Kidney epithelial cell (primary cell): ENCODE measurements around the gene SNAI1. TPM values are rescaled to one million over a fixed set of nuclear protein-coding genes. Genes with fewer than 3 reads are reported as not detected.
"Not testable (repeated sequence)": the region's sequence is repeated elsewhere in the genome, so short reads cannot be mapped to it uniquely, and the experiment has no call there.

Experiments used
- DNase-seq: peaks from one replicate; pipeline ENCODE4 v3.0.0-alpha.2; 2010; ENCODE audit warnings: low read depth
- H3K27me3 ChIP-seq: 2 replicates; pipeline ENCODE4 v1.6.0; 2011; ENCODE audit warnings: low read length; ENCODE audit not compliant: control insufficient read depth, insufficient read depth
- H3K36me3 ChIP-seq: 2 replicates; pipeline ENCODE4 v1.5.1; 2011; ENCODE audit warnings: low read length; ENCODE audit not compliant: control insufficient read depth, insufficient read depth
- H3K4me3 ChIP-seq: 2 replicates; pipeline ENCODE4 v1.5.1; 2011; ENCODE audit warnings: low read depth, mild to moderate bottlenecking, control low read depth, low read length
- total RNA-seq: library from RNA; depleted of rRNA; stranded (reverse); fragments of >200 nt; gene quantifications from 2 replicates; pipeline ENCODE4 v1.2.3, GENCODE V29; 2015
- TF ChIP-seq, protein P1 (sequence below): IDR thresholded peaks from 2 replicates; pipeline ENCODE4 v1.5.1; 2011; ENCODE audit warnings: mild to moderate bottlenecking, moderate library complexity, low read length, control low read depth, inconsistent platforms; ENCODE audit not compliant: insufficient read depth, poor library complexity, severe bottlenecking

The SNAI1 gene
- total RNA-seq, 1 donor from 2014 or later, result not detected

GRCh38 chr20:50009521-50010454 is 27.0 kb downstream of the SNAI1 start:
- no peak overlapping the region for H3K4me3 ChIP-seq
- TF ChIP-seq, protein P1, sequence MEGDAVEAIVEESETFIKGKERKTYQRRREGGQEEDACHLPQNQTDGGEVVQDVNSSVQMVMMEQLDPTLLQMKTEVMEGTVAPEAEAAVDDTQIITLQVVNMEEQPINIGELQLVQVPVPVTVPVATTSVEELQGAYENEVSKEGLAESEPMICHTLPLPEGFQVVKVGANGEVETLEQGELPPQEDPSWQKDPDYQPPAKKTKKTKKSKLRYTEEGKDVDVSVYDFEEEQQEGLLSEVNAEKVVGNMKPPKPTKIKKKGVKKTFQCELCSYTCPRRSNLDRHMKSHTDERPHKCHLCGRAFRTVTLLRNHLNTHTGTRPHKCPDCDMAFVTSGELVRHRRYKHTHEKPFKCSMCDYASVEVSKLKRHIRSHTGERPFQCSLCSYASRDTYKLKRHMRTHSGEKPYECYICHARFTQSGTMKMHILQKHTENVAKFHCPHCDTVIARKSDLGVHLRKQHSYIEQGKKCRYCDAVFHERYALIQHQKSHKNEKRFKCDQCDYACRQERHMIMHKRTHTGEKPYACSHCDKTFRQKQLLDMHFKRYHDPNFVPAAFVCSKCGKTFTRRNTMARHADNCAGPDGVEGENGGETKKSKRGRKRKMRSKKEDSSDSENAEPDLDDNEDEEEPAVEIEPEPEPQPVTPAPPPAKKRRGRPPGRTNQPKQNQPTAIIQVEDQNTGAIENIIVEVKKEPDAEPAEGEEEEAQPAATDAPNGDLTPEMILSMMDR, result no peak
- no peaks in the 10 kb centered on the region for H3K36me3 ChIP-seq
- peaks cover 7% of the 10 kb centered on the region for H3K27me3 ChIP-seq
- no peak for DNase-seq

- not testable (repeated sequence) for H3K27me3 ChIP-seq, H3K36me3 ChIP-seq, H3K4me3 ChIP-seq, DNase-seq
Measured at GRCh38 chr20:50011597-50011996, 28.8 kb downstream of the SNAI1 start.

- TF ChIP-seq, protein P1, result no peak
- DNase-seq, result no peak
- H3K4me3 ChIP-seq, result no peak overlapping the region
Measured at GRCh38 chr20:50012282-50013263, 29.8 kb downstream of the SNAI1 start.

DNA sequence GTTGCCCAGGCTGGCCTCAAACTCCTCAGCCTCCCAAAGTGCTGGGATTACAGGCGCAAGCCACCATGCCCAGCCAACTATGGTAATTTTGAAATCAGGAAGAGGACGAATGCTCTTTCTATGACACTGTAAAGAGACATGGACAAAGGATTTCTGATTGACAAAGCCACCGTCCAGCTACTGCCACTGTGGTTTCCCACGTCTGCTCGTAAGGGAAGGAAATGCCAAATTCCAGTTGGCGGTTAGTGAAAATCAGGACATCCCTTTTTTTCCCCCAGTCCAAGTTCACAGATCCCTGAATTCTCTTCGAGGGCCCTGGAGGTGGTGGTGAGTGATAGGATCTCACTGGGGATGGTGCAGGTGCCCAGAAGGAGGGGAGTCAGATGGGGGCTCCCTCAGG is 31.2 kb downstream of the SNAI1 start:
- peaks cover 7% of the 10 kb centered on the region for H3K27me3 ChIP-seq
- H3K4me3 ChIP-seq, result no peak overlapping the region
- TF ChIP-seq, protein P1, result no peak
- no peak for DNase-seq
- H3K36me3 ChIP-seq, result no peaks in the 10 kb centered on the region

More at GRCh38 chr20:50012282-50013263, 29.8 kb downstream of the SNAI1 start:
- Histone ChIP-seq H3K36me3 (no peaks in the 10 kb centered on the region), H3K27me3 (peaks cover 7% of the 10 kb centered on the region)

DNA sequence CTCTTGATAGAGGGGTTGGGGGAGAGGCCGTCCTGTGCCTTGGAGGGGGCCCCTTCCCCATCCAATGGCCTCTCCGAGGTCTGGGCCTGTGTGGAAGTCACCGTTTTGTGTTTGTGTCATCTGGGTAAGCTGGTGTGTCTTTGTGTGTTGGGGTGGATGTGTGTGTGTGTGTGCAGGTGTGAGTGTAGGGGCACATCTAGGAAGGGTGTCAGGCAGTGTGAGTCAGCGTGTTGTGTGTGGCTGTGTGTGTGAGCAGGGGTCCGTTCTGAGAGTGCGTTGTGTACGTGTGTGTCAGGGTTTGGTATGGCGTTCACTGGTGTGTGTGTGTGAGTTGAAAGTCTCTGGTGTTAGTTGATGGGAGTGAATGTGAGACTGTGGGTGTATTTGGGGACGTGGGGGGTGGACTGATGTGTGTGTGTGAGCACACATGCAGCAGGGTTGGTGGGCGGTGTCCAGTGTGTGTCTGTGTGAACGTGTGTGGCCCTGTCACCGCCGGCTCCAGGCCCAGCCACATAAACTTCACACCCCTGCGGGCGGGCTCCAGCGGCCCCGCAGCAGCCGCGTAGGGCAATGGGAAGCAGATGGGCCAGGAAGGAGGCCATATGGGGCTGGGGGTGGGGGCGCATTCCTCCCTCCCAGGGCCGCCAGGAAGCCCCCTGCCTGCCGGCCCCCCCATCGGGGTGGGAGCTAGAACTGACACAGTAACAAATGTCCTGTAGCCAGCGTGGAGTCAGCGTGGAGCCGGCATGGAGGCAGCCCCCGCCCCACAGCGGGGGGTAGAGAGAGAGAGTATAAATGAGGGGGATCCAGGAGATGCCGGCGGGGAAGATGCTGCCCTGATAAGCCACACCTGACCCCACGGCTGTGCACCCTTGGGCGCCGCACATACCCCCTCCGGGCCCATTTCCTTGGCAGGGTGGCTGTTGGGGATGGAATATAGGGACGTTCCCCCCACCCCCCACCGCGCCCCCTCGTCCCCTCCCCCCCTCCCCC is 32.1 kb downstream of the SNAI1 start:
- no peak for DNase-seq

More for the DNA sequence above, 32.1 kb downstream of the SNAI1 start:
- Histone ChIP-seq H3K36me3 (no peaks in the 10 kb centered on the region), H3K4me3 (no peak overlapping the region), H3K27me3 (peaks cover 7% of the 10 kb centered on the region)
- TF ChIP-seq, protein P1, result no peak
